A549 (cell line): ENCODE results near the gene KAT2B. TPM values are rescaled to one million over a fixed set of nuclear protein-coding genes. Genes with fewer than 3 reads are reported as not detected.

ENCODE experiments used
- ATAC-seq, 2 experiments: fragments of 200-7000 bp in 1 of 2; fragments of >200 bp in 1 of 2; cut with Nextera tagmentation in 1 of 2; cut with Tn5 transposase in 1 of 2; 3 replicates each; pipeline versions ENCODE4 v1.8.0 to v1.9.1; 2018 to 2020; ENCODE audit warnings: mild to moderate bottlenecking in 1 of 2, moderate library complexity in 1 of 2
- CTCF ChIA-PET: fragments of 300-600 bp; sonication (Branson Sonifier 250); formaldehyde crosslinking; extraction: SDS; loops from one replicate; lab custom pipeline; 2021; ENCODE audit warnings: antibody characterized with exemption, inconsistent platforms; lab: Yijun Ruan, JAX
- POLR2A ChIA-PET: fragments of 350-600 bp; formaldehyde crosslinking; extraction: SDS; loops from one replicate; lab custom pipeline; 2021; ENCODE audit warnings: antibody characterized with exemption, inconsistent platforms; lab: Yijun Ruan, JAX
- DNase-seq, 2 experiments: peaks; one replicate each; pipeline versions ENCODE4 v3.0.0 to v3.0.0-alpha.2; 2011 to 2016; ENCODE audit warnings: low read depth in 1 of 2, low spot score in 1 of 2
- FAIRE-seq: peaks from 2 replicates; lab custom pipeline; 2011; peaks lifted over from hg19 to GRCh38; lab: Jason Lieb, UNC
- H3K27ac ChIP-seq, 2 experiments: fragments of >200 bp; sonication (Bioruptor Twin); formaldehyde crosslinking; 3 replicates each; pipeline ENCODE4 v1.5.1; 2016 to 2017
- H3K4me1 ChIP-seq: fragments of >200 bp; sonication (Bioruptor Twin); formaldehyde crosslinking; 3 replicates; pipeline ENCODE4 v1.6.1; 2016
- H3K4me2 ChIP-seq: fragments of >200 bp; sonication (Bioruptor Twin); formaldehyde crosslinking; 3 replicates; pipeline ENCODE4 v1.6.1; 2016
- H3K4me3 ChIP-seq: fragments of >200 bp; sonication (Bioruptor Twin); formaldehyde crosslinking; 3 replicates; pipeline ENCODE4 v1.5.1; 2016
- H3K9me3 ChIP-seq: fragments of >200 bp; sonication (Bioruptor Twin); formaldehyde crosslinking; 3 replicates; pipeline ENCODE4 v1.6.1; 2016
- ATOH8 ChIP-seq: fragments of 250-450 bp; sonication (Bioruptor Pico); IDR thresholded peaks from 2 replicates; pipeline ENCODE4 v1.5.0; 2020; ENCODE audit warnings: low read depth, mild to moderate bottlenecking, moderate library complexity
- BCL3 ChIP-seq: fragments of >200 bp; sonication (Bioruptor Twin); formaldehyde crosslinking; IDR thresholded peaks from 3 replicates; pipeline ENCODE4 v1.6.1; 2016
- BHLHE40 ChIP-seq: IDR thresholded peaks from 2 replicates; pipeline ENCODE4 v1.6.1; 2012; ENCODE audit warnings: low read depth, low read length, inconsistent platforms
- CHD2 ChIP-seq: fragments of 150-350 bp; IDR thresholded peaks from 2 replicates; pipeline ENCODE4 v1.6.1; 2014; ENCODE audit warnings: low read length; ENCODE audit not compliant: partially characterized antibody
- CTCF ChIP-seq: fragments of >200 bp; sonication (Bioruptor Twin); formaldehyde crosslinking; IDR thresholded peaks from 3 replicates; pipeline ENCODE4 v1.5.1; 2016
- E2F6 ChIP-seq: IDR thresholded peaks from 2 replicates; pipeline ENCODE4 v1.6.1; 2012; ENCODE audit warnings: low read depth, borderline replicate concordance
- EP300 ChIP-seq, 2 experiments: fragments of >200 bp; sonication (Bioruptor Twin); formaldehyde crosslinking; IDR thresholded peaks; 2 replicates in 1 of 2; 3 replicates in 1 of 2; pipeline ENCODE4 v1.6.1; 2016 to 2017
- ESRRA ChIP-seq: fragments of 150-350 bp; IDR thresholded peaks from 2 replicates; pipeline ENCODE4 v1.6.1; 2014; ENCODE audit warnings: mild to moderate bottlenecking, low read length, borderline replicate concordance
- FOSL2 ChIP-seq, 2 experiments: fragments of 450-650 bp in 1 of 2; fragments of >200 bp in 1 of 2; sonication (Bioruptor Twin) in 1 of 2; formaldehyde crosslinking; IDR thresholded peaks; 2 replicates each; pipeline versions ENCODE4 v1.5.0 to v1.6.1; 2016 to 2020; ENCODE audit warnings: mild to moderate bottlenecking in 1 of 2, moderate library complexity in 1 of 2
- HEYL ChIP-seq: fragments of 250-450 bp; sonication (Bioruptor Pico); IDR thresholded peaks from 2 replicates; pipeline ENCODE4 v1.8.0; 2021; ENCODE audit warnings: mild to moderate bottlenecking, moderate library complexity
- HOXA7 ChIP-seq: fragments of 250-450 bp; sonication (Bioruptor Pico); IDR thresholded peaks from 2 replicates; pipeline ENCODE4 v1.5.0; 2020; ENCODE audit warnings: mild to moderate bottlenecking, moderate library complexity
- KDM5A ChIP-seq: fragments of 200-600 bp; sonication (generic); IDR thresholded peaks from 2 replicates; pipeline ENCODE4 v1.6.1; 2016; ENCODE audit warnings: antibody characterized with exemption, mild to moderate bottlenecking
- PHF8 ChIP-seq: fragments of 200-600 bp; sonication (generic); IDR thresholded peaks from 2 replicates; pipeline ENCODE4 v1.6.1; 2016; ENCODE audit warnings: low read depth, mild to moderate bottlenecking, antibody characterized with exemption, moderate library complexity, borderline replicate concordance
- POLR2A ChIP-seq: IDR thresholded peaks from 2 replicates; pipeline ENCODE4 v1.6.1; 2012; ENCODE audit warnings: mild to moderate bottlenecking, low read length
- RCOR1 ChIP-seq: fragments of 150-350 bp; IDR thresholded peaks from 2 replicates; pipeline ENCODE4 v1.6.1; 2014; ENCODE audit warnings: antibody characterized with exemption, low read length, low read depth
- REST ChIP-seq: fragments of 200-600 bp; sonication (generic); IDR thresholded peaks from 2 replicates; pipeline ENCODE4 v1.6.1; 2016; ENCODE audit warnings: antibody characterized with exemption, mild to moderate bottlenecking, moderate library complexity
- RFX5 ChIP-seq: fragments of 450-650 bp; IDR thresholded peaks from 2 replicates; pipeline ENCODE4 v1.7.1; 2014; ENCODE audit warnings: antibody characterized with exemption, mild to moderate bottlenecking, moderate library complexity
- SMC3 ChIP-seq: fragments of >200 bp; sonication (Bioruptor Twin); formaldehyde crosslinking; IDR thresholded peaks from 3 replicates; pipeline ENCODE4 v1.6.1; 2018; ENCODE audit warnings: inconsistent platforms
- SREBF2 ChIP-seq: fragments of 450-650 bp; IDR thresholded peaks from 2 replicates; pipeline ENCODE4 v1.6.1; 2014; ENCODE audit warnings: mild to moderate bottlenecking, moderate library complexity
- TFCP2L1 ChIP-seq: fragments of 250-450 bp; sonication (Bioruptor Pico); IDR thresholded peaks from 2 replicates; pipeline ENCODE4 v1.5.0; 2021; ENCODE audit warnings: mild to moderate bottlenecking
- TP53 ChIP-seq: fragments of 250-450 bp; sonication (Bioruptor Pico); IDR thresholded peaks from 2 replicates; pipeline ENCODE4 v1.5.0; 2021; ENCODE audit warnings: mild to moderate bottlenecking, moderate library complexity
- ZSCAN20 ChIP-seq: fragments of 250-450 bp; sonication (Bioruptor Pico); IDR thresholded peaks from 2 replicates; pipeline ENCODE4 v1.8.0; 2022; ENCODE audit warnings: mild to moderate bottlenecking, moderate library complexity
- WGBS: methylation state at CpG from one replicate; pipeline ENCODE4 v1.1.6; 2017; ENCODE audit errors: missing lambda C conversion rate; 5-methylcytosine and 5-hydroxymethylcytosine counted together
- polyA plus RNA-seq, 4 experiments: library from polyadenylated mRNA; depleted of rRNA in 3 of 4; stranded (reverse); fragments of >200 nt; fragmentation: RNase III in 1 of 4; extraction: RNeasy Plus Mini Kit Qiagen cat#74134 plus additional on column Dnase treatment in 1 of 4; gene quantifications; 2 replicates in 3 of 4; 3 replicates in 1 of 4; pipeline ENCODE4 v1.2.3, GENCODE V29; 2011 to 2017

The KAT2B gene
- polyA plus RNA-seq, 2 of the 4 experiments (the other 2 are of a cell fraction), result 7.2 to 11.9 TPM

GRCh38 chr3:20055020-20055775, 15.0 kb downstream of the KAT2B start:
- no peak for TF ChIP-seq ZSCAN20 (CRISPR knock-in tag)
- TF ChIP-seq SREBF2, result no peak
- no peak for TF ChIP-seq E2F6
- no peak for TF ChIP-seq RFX5
- TF ChIP-seq SMC3, result no peak
- no peak for TF ChIP-seq HOXA7
- no peak for TF ChIP-seq KDM5A
- no peak for TF ChIP-seq REST
- no peak for TF ChIP-seq CHD2
- no peak for TF ChIP-seq EP300 (IDR thresholded peaks at IDR 0.05)
- TF ChIP-seq ATOH8, result no peak
- TF ChIP-seq FOSL2 (IDR thresholded peaks at IDR 0.05), result no peak
- no peak for TF ChIP-seq FOSL2 (CRISPR knock-in tag; IDR thresholded peaks at IDR 0.05)
- no peak for TF ChIP-seq RCOR1
- TF ChIP-seq BCL3, result no peak
- no peak for TF ChIP-seq POLR2A
- TF ChIP-seq CTCF, result no peak
- no peak for TF ChIP-seq BHLHE40
- no peaks in the 10 kb centered on the region for H3K9me3 ChIP-seq
- ATAC-seq (peak; percentile 28 to 62), DNase-seq (no peak), FAIRE-seq (no peak)
- POLR2A ChIA-PET, result no interaction called here
- peak overlapping the region; percentile 65 for H3K4me2 ChIP-seq
- no peak overlapping the region for H3K4me3 ChIP-seq
- CTCF ChIA-PET, result interaction anchor here (0.6 kb wide), 1 partner anchor 74 kb away, joined by 6 read pairs; no protein-coding TSS in a partner anchor
- WGBS, result 83% methylated on average over 10 of the region's 10 CpGs
- peaks cover 38% of the 10 kb centered on the region for H3K4me1 ChIP-seq
- H3K27ac ChIP-seq, result peak overlapping the region; percentile 56 to 78

GRCh38 chr3:20055842-20056241, 15.6 kb downstream of the KAT2B start:
- Histone ChIP-seq H3K4me1 (peaks cover 41% of the 10 kb centered on the region), H3K4me3 (no peak overlapping the region), H3K4me2 (no peak overlapping the region), H3K27ac (no peak overlapping the region; a peak in 1 of 6 replicates), H3K9me3 (no peaks in the 10 kb centered on the region)
- DNase-seq (no peak), FAIRE-seq (no peak), ATAC-seq (no peak)
- 83% methylated on average over 3 of the region's 3 CpGs for WGBS
- TF ChIP-seq PHF8, result no peak
- no peak for TF ChIP-seq TP53 (CRISPR knock-in tag)
- no peak for TF ChIP-seq ESRRA
- no peak for TF ChIP-seq TFCP2L1 (CRISPR knock-in tag)
- no peak for TF ChIP-seq HEYL (CRISPR knock-in tag)
- ChIA-PET POLR2A (no interaction called here), CTCF (no interaction called here)
